ENCODE data around the gene TENT4B.

The TENT4B gene

DNA sequence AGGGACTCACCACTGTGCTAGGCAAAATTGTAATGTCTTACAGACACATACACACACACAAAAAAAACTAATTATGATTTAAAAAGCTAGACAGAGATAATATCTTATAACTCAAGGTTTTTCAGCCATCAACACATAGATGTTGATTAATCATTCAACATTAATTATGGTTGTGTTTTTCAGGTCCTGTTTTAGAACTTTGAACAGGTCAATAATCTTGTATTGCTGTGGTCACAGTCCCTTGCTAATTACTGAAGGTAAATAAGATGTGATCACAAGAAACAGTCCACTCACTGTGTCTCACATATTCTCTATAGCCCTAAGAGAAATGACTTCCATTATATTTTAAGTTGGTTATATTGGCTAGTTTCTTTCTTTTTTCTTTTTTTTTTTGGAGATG is 32.4 kb upstream of the TENT4B start:
- no peaks in the 10 kb centered on the region for H3K79me2 ChIP-seq (ENCODE audit: control insufficient read depth, low read length)
- TF ChIP-seq EZH2phosphoT487 (IDR thresholded peaks at IDR 0.05; ENCODE audit: borderline replicate concordance, low read length), result no peak
- H3K9me3 ChIP-seq (ENCODE audit: control insufficient read depth, insufficient read depth, low read length), result no peaks in the 10 kb centered on the region
- H4K20me1 ChIP-seq (ENCODE audit: control insufficient read depth, insufficient read depth, low read depth, low read length), result no peaks in the 10 kb centered on the region
- H3K9me2 ChIP-seq (replicated peaks; ENCODE audit: control insufficient read depth, low read length), result no peaks in the 10 kb centered on the region
- no peak overlapping the region for H3K4me2 ChIP-seq (ENCODE audit: low read length)
- 0 out of 2 replicates have a peak, but pooled peaks cover 2% of the 10 kb centered on the region for H3F3A ChIP-seq (ENCODE audit: control insufficient read depth, insufficient read depth)
- peaks cover 18% of the 10 kb centered on the region for H3K4me1 ChIP-seq (ENCODE audit: control insufficient read depth, low read length)
- no peaks in the 10 kb centered on the region for H3K27me3 ChIP-seq (ENCODE audit: control insufficient read depth, low read length)
- no peak overlapping the region for H3K27ac ChIP-seq (ENCODE audit: low read depth, low read length)
- H3K36me3 ChIP-seq (ENCODE audit: control insufficient read depth, low read length), result no peaks in the 10 kb centered on the region
- H3K4me3 ChIP-seq (ENCODE audit: low read length), result no peak overlapping the region

DNA sequence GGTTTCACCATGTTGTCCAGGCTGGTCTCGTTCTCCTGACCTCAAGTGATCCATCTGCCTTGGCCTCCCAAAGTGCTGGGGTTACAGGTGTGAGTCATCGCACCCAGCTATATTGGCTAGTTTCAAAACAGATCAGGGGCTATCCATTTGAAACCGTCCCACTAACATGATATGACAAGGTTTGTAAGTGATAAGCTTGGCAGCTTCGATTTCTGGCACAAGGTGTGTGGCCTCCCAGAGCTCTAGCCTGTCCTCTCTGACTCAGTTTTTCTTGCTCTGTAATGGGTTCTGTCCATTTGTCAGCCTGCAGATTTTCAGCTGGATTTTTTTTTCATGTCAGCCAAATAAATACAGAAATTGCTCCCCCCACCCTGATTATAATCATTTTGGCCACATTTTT is 31.8 kb upstream of the TENT4B start:
- no peaks in the 10 kb centered on the region for H3K27me3 ChIP-seq (ENCODE audit: control insufficient read depth, low read length)
- H3K9me3 ChIP-seq (ENCODE audit: control insufficient read depth, insufficient read depth, low read length), result no peaks in the 10 kb centered on the region
- H3K79me2 ChIP-seq (ENCODE audit: control insufficient read depth, low read length), result no peaks in the 10 kb centered on the region
- H3K4me3 ChIP-seq (ENCODE audit: low read length), result no peak overlapping the region
- no peaks in the 10 kb centered on the region for H3K36me3 ChIP-seq (ENCODE audit: control insufficient read depth, low read length)
- H3F3A ChIP-seq (ENCODE audit: control insufficient read depth, insufficient read depth), result 0 out of 2 replicates have a peak, but pooled peaks cover 2% of the 10 kb centered on the region
- peak overlapping the region; percentile 28 for H3K4me2 ChIP-seq (ENCODE audit: low read length)
- H3K4me1 ChIP-seq (ENCODE audit: control insufficient read depth, low read length), result peaks cover 18% of the 10 kb centered on the region
- H3K27ac ChIP-seq (ENCODE audit: low read depth, low read length), result no peak overlapping the region
- TF ChIP-seq EZH2phosphoT487 (IDR thresholded peaks at IDR 0.05; ENCODE audit: borderline replicate concordance, low read length), result no peak
- TF ChIP-seq, protein P1, sequence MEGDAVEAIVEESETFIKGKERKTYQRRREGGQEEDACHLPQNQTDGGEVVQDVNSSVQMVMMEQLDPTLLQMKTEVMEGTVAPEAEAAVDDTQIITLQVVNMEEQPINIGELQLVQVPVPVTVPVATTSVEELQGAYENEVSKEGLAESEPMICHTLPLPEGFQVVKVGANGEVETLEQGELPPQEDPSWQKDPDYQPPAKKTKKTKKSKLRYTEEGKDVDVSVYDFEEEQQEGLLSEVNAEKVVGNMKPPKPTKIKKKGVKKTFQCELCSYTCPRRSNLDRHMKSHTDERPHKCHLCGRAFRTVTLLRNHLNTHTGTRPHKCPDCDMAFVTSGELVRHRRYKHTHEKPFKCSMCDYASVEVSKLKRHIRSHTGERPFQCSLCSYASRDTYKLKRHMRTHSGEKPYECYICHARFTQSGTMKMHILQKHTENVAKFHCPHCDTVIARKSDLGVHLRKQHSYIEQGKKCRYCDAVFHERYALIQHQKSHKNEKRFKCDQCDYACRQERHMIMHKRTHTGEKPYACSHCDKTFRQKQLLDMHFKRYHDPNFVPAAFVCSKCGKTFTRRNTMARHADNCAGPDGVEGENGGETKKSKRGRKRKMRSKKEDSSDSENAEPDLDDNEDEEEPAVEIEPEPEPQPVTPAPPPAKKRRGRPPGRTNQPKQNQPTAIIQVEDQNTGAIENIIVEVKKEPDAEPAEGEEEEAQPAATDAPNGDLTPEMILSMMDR (IDR thresholded peaks at IDR 0.05; ENCODE audit: low read depth, low read length, poor library complexity, severe bottlenecking), result no peak
- no peaks in the 10 kb centered on the region for H3K9me2 ChIP-seq (replicated peaks; ENCODE audit: control insufficient read depth, low read length)
- no peaks in the 10 kb centered on the region for H4K20me1 ChIP-seq (ENCODE audit: control insufficient read depth, insufficient read depth, low read depth, low read length)

DNA sequence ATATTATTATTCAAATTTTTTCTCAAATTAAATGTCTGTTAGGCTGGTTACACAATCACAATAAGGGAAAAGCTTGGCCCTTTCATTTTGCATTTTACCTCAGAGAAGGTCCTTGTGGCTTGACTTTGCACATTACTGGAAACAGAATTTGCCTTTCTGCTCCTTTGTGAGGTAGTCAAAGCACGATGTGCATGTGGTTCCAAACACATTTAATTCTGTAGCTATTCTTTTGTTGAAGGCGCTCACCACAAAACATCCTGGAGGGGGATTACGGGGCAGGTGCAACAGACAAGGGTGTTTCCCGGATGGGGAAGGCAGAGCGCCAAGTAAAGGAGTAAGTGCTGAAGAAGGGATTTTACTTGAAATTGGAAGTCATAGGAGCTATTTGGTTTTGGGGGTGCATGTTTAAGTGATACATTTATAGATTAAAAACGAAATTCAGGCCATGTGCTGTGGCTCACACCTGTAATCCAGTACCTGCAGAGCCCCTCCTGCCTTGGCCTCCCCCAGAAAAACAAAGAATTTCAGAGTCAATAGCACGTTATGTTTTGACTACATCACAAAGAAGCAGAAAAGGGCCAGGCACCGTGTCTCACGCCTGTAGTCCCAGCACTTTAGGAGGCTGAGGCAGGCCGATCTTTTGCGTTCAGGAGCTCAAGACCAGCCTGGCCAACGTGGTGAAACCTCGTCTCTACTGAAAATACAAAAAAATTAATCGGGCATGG is 31.2 kb upstream of the TENT4B start:
- Histone ChIP-seq H3K27ac (ENCODE audit: low read depth, low read length) (no peak overlapping the region), H3K9me3 (ENCODE audit: control insufficient read depth, insufficient read depth, low read length) (no peaks in the 10 kb centered on the region), H3K4me2 (ENCODE audit: low read length) (peak overlapping the region; percentile 28), H3K4me3 (ENCODE audit: low read length) (no peak overlapping the region), H3K79me2 (ENCODE audit: control insufficient read depth, low read length) (no peaks in the 10 kb centered on the region), H3K4me1 (ENCODE audit: control insufficient read depth, low read length) (peaks cover 18% of the 10 kb centered on the region), H3K9me2 (replicated peaks; ENCODE audit: control insufficient read depth, low read length) (no peaks in the 10 kb centered on the region), H3F3A (ENCODE audit: control insufficient read depth, insufficient read depth) (0 out of 2 replicates have a peak, but pooled peaks cover 2% of the 10 kb centered on the region), H3K27me3 (ENCODE audit: control insufficient read depth, low read length) (no peaks in the 10 kb centered on the region), H4K20me1 (ENCODE audit: control insufficient read depth, insufficient read depth, low read depth, low read length) (no peaks in the 10 kb centered on the region), H3K36me3 (ENCODE audit: control insufficient read depth, low read length) (no peaks in the 10 kb centered on the region)
- TF ChIP-seq, protein P1 (IDR thresholded peaks at IDR 0.05; ENCODE audit: low read depth, low read length, poor library complexity, severe bottlenecking), result no peak
- TF ChIP-seq EZH2phosphoT487 (IDR thresholded peaks at IDR 0.05; ENCODE audit: borderline replicate concordance, low read length), result no peak

DNA sequence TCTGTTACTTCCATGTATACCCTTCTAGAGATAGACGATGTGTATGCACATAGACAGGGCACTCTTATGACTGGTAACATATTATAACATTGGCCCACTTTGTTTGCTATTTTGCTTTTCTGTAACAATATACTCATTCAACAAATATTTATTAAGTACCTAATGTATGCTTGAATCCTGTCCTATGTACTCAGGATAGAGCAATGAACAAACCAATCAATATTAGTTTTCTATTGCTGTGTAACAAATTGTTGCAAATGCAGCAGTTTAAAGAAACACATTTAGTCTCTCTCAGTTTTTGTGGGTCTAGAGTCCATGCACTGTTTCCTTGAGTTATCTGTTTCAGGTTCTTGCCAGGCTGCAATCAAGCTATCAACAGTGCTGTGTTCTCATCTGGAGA is 29.7 kb upstream of the TENT4B start:
- no peaks in the 10 kb centered on the region for H4K20me1 ChIP-seq (ENCODE audit: control insufficient read depth, insufficient read depth, low read depth, low read length)
- H3K4me3 ChIP-seq (ENCODE audit: low read length), result no peak overlapping the region
- no peaks in the 10 kb centered on the region for H3K27me3 ChIP-seq (ENCODE audit: control insufficient read depth, low read length)
- H3K36me3 ChIP-seq (ENCODE audit: control insufficient read depth, low read length), result no peaks in the 10 kb centered on the region
- no peak overlapping the region for H3K4me2 ChIP-seq (ENCODE audit: low read length)
- H3K4me1 ChIP-seq (ENCODE audit: control insufficient read depth, low read length), result peaks cover 18% of the 10 kb centered on the region
- no peaks in the 10 kb centered on the region for H3K9me2 ChIP-seq (replicated peaks; ENCODE audit: control insufficient read depth, low read length)
- no peak for TF ChIP-seq EZH2phosphoT487 (IDR thresholded peaks at IDR 0.05; ENCODE audit: borderline replicate concordance, low read length)
- TF ChIP-seq, protein P1 (IDR thresholded peaks at IDR 0.05; ENCODE audit: low read depth, low read length, poor library complexity, severe bottlenecking), result no peak
- H3K79me2 ChIP-seq (ENCODE audit: control insufficient read depth, low read length), result no peaks in the 10 kb centered on the region
- H3K9me3 ChIP-seq (ENCODE audit: control insufficient read depth, insufficient read depth, low read length), result no peaks in the 10 kb centered on the region
- H3K27ac ChIP-seq (ENCODE audit: low read depth, low read length), result no peak overlapping the region
- 0 out of 2 replicates have a peak, but pooled peaks cover 2% of the 10 kb centered on the region for H3F3A ChIP-seq (ENCODE audit: control insufficient read depth, insufficient read depth)
